Fibroblast of skin of scalp (primary cell): ENCODE measurements around the gene FKRP.

ENCODE experiments used
- DNase-seq: peaks from one replicate; pipeline ENCODE4 v3.0.0-alpha.2; 2013

Gene FKRP

DNA sequence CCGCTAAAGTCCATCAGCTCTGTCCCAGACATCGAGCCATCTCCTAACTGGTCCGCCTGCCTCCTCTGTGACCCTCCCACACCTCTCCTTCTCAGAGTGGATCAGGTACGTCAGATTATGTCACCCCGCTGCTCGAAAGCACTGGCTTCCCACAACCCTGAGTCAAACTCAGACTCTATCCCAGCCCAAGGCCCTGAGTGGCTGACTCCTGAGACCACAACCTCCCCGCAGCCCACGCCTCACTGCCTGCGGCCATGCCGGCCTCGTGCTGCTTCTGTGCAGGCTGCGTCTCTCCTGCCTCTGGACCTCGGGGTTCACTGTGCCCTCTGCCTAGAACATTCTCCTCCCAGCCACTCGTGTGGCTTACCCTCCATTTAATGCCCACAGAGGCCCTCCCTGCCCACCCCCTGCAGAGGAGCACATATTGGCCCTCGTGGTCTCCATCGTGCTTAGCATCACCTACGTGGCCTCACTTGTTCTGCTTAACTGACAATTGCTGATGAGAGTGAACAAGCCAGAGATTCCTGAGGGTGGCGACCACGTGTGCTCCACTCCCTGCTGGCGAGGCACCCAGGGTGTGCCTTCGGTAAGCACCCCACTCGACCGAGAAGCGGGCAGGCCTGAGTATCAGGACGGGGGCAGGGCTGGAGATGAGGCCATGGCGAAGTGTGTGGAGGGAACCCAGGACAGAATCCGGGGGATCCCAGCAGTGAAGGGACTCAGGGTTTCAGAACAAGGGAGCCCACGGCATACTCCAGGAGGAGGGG, 13.5 kb upstream of the FKRP start:
- no peak for DNase-seq

DNA sequence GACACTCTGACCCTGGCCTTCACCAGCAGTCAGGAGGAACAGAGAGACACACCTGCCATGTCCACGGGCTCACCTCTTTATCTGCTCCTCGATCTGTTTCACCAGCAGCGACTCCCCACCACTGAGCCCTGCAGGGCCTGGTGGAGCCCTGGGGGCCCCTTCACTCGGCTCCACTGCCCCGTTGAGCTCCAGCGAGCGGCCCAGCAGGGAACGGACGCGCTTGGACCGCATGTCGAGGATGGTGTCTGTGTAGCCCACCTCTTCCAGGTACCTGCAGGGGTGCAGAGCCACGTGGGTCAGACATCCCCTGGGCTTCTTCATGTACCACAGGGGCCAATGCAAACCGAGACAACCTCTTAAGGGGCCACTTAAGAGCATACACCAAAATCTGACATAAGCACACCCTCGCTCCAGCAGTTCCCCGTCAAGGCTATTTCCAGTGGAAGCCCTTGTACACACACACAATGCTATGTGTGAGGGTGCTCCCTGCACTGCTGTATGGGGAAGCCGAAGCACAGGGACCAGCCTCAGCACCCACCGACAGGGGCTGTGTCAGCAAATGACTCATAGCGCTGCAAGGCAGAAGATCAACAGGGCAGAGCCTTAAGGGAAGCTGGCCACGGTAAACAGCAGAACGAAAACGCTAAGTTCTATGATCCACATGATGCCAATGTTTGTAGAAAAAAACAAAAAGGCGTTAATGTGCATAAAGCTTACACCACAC, 12.7 kb upstream of the FKRP start:
- DNase-seq = no peak

GRCh38 chr19:46733690-46734292, 12.1 kb upstream of the FKRP start:
- DNase-seq = no peak

GRCh38 chr19:46736531-46737297, 9.1 kb upstream of the FKRP start:
- no peak for DNase-seq

DNA sequence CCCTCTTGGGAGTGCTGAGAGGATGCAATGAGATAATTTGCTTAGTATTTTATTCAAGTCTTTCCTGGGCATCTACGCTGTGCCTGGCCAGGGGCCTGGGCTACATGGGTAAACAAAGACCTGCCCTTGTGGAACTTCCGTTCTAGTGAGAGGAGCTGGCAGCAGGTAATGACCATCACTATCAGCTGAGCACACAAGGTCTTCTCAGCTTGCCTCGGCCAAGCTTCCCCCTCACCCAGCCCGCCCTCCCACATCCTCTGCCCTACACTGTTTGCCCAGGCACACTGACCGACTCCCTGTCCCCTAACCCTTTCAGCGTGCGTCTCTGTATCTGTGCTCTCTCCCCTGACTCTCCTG, 8.6 kb upstream of the FKRP start:
- DNase-seq = no peak

DNA sequence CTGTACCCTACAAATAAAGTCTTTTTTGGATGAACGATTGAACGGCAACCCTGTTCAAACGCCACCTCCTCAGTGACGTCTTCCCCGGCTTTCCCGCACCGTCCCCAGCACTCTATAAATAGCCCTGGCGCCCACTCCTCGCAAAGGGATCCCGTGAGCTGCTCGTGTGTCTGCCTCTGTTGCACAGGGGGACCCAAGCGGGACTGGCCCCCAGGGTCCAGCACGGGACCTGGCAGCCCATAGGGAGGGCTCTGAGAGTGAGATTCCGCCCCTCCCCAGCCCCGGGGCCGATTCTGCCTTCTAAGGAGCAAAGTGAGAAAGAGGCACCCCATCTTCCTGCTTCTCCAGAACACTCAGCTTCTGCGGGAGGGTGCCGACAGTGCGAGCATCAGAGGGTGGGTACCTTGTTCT, 8.1 kb upstream of the FKRP start:
- no peak for DNase-seq

- no peak for DNase-seq
These were observed 6.5 kb upstream of the FKRP start for GRCh38 chr19:46739290-46739771.

- DNase-seq = no peak
These were observed 4.4 kb upstream of the FKRP start for GRCh38 chr19:46741447-46741846.

- no peak for DNase-seq
These were observed 2.9 kb upstream of the FKRP start for GRCh38 chr19:46742926-46743480.

DNA sequence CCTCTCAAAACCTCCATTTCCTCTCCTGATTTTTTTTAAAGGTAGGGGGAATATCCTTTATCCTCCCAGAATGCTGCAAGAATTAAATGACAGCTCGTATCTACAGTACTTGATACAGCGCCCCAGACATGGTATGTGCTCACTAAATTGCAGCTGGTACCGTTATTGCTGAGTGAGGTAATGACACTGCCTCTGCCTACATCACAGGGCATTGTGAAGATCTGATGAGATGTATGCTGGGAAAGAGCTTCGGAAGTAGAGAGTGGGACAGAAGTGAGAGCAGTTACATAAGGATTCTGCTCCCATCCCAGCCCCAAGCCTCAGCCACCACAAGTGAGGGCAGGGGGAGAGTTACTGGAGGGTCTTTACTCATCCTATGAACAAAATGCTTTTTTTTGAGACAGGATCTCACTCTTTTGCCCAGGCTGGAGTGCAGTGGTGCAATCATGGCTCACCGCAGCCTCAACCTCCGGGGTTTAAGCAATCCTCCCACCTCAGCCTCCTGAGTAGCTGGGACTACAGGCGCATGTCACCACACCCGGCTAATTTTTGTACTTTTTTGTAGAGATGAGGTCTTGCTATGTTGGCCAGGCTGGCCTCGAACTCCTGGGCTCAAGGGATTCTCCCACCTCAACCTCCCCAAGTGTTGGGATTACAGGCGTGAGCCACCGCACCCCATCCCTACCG, 1.7 kb upstream of the FKRP start:
- DNase-seq = no peak

DNA sequence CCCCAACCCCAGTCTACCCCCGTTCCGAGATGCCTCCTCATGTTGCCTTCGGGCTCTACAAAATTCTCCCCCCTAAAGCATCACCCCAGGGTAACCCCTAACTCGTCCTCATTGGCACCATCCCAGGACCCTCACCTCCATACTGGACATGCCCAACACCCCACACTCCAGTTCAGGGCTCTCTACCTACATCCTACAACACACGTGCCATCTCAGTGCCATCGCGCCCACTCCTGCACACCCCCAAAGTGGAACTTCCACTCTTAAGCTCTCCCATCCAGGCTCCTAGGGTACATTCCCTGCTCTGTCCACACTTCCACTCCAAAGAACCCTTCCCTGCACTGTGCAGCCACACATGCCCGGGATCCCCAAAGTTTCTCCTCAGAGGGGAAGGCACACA, 827 bp upstream of the FKRP start:
- DNase-seq = no peak

DNA sequence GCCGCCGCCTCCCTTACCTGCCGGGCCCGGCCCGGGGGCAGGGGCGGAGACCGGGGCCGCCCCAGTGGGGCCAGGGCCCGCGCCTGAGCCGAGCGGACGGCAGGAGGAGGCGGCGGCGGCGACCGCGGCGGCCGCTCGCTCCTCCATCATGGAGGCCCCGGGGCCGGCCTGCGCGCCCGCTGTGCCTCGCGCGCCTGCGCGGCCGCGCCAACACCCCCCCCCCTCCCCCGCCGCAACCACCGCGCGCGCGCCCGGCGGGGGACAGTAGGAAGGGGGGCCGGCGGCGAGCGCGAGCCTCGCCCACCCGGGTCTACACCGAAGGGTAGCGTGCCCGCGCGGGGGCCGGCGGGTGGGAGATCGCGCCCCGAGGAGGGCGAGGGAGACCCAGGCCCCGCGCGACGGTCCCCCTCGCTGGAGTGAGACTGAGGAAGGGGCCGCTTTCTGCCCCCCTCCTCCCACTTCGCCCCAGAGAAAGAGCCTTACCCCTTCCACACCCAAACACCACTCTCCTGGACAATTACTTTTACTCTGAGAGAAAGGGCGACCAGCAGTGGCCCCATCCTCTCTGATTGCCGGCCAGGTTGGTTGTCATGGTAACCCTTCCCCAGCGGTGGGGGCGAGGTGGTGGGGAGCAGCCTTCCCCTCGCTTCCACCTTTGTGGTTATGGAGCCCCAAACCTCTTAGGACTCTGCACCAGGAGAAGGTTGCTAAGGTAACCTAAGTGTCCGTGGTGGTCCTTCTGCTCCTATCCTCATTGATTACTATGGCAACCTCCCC, 612 bp downstream of the FKRP start, which contains the start of gene STRN4:
STRN4 (minus strand) TSS at position 170 of the 777 bp plus-strand sequence; CDS start at position 150, 20 bp downstream.
- peak; percentile 71 for DNase-seq

- DNase-seq = peak; percentile 59
These were observed 2.7 kb downstream of the FKRP start for GRCh38 chr19:46748325-46749109.

DNA sequence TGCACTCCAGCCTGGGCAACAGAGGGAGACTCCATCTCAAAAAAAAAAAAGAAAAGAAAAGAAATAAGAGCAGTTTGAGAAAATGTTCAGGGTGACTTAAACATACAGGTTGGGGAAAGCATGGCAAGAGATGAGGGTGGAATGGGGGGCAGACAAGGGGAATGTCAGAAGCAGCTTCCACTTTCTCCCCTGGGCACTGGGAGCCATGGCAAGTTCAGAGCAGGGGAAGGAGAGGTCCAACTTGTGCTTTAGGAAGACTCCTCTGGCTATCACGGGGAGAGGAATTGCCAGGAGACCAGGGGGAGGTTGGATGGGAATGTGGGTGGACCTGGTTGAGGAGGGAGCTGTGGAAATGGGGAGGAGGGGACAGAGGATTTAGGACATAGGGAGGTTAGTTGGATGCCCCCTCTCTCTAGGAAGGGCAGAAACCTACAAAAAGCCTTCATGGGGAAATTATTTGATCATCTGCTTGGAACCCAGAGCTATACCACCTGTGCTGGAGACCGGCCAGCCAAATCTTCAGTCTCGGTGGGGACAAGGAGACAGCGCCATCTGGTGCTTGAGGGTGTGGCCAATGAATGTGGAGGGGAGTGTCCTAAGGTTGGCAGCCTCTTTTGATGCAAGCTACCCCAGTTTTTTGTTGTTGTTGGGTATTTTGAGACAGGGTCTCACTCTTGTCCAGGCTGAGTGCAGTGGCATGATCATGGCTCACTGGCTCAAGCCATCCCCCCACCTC, 7.7 kb downstream of the FKRP start:
- DNase-seq = peak; percentile 44

- peak; percentile 55 for DNase-seq
These were observed 9.4 kb downstream of the FKRP start for GRCh38 chr19:46755077-46755852.

DNA sequence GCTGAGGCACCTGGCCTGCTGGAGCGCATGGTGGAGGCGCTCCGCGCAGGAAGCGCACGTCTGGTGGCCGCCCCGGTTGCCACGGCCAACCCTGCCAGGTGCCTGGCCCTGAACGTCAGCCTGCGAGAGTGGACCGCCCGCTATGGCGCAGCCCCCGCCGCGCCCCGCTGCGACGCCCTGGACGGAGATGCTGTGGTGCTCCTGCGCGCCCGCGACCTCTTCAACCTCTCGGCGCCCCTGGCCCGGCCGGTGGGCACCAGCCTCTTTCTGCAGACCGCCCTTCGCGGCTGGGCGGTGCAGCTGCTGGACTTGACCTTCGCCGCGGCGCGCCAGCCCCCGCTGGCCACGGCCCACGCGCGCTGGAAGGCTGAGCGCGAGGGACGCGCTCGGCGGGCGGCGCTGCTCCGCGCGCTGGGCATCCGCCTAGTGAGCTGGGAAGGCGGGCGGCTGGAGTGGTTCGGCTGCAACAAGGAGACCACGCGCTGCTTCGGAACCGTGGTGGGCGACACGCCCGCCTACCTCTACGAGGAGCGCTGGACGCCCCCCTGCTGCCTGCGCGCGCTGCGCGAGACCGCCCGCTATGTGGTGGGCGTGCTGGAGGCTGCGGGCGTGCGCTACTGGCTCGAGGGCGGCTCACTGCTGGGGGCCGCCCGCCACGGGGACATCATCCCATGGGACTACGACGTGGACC, 10.1 kb downstream of the FKRP start:
- no peak for DNase-seq

DNA sequence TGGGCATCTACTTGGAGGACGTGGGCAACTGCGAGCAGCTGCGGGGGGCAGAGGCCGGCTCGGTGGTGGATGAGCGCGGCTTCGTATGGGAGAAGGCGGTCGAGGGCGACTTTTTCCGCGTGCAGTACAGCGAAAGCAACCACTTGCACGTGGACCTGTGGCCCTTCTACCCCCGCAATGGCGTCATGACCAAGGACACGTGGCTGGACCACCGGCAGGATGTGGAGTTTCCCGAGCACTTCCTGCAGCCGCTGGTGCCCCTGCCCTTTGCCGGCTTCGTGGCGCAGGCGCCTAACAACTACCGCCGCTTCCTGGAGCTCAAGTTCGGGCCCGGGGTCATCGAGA, 10.7 kb downstream of the FKRP start:
- no peak for DNase-seq

DNA sequence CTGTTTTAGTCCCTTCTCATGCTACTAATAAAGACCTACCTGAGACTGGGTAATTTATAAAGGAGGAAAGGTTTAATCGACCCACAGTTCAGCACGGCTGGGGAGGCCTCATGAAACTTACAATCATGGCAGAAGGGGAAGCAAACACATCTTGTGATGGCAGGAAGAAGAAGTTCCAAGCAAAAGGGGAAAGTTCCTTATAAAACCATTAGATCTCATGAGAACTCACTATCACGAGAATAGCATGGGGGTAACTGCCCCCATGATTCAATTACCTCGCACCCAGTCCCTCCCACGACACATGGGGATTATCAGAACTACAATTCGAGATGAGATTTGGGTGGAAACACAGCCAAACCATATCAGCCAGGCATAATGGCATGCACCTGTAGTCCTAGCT, 13.3 kb downstream of the FKRP start:
- no peak for DNase-seq
